ENCODE results near the gene NT5C1A.
A peak's percentile ranks its signal among the peaks of the same experiment; 100 is the strongest.

The NT5C1A gene

DNA sequence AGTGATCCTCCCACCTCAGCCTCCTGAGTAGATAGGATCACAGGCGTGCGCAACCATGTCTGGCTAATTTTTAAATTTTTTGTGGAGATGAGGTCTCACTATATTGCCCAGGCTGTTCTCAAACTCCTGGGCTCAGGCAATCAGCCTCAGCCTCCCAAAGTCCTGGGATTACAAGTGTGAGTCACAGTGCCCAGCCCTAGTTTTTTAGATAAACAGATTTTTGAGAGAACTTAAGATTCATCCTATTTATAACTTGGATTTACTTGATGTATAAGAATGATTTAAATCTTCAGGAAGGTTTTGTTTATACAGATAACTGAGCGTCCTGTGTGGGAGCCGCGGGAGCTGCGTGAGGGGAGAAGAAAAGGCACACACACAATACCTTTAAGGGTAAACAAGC, 58.7 kb downstream of the NT5C1A start:
- H3K9me3 ChIP-seq (ENCODE audit: insufficient read depth, low read length) = peaks cover 10% of the 10 kb centered on the region; the same call in 1 of the 2 replicates
- H3K4me1 ChIP-seq (ENCODE audit: insufficient read depth, insufficient read length) = peaks cover 5% of the 10 kb centered on the region
- no peak overlapping the region for H3K4me3 ChIP-seq (ENCODE audit: insufficient read length, low read depth)
- DNase-seq (ENCODE audit: low read depth, low spot score) = no peak
- H3K36me3 ChIP-seq (ENCODE audit: insufficient read depth, insufficient read length, low read length) = no peaks in the 10 kb centered on the region
- no peak for TF ChIP-seq SUZ12 (IDR thresholded peaks at IDR 0.05; ENCODE audit: extremely low read depth, insufficient read depth, insufficient read length)
- peaks cover 63% of the 10 kb centered on the region for H3K27me3 ChIP-seq (ENCODE audit: insufficient read depth, insufficient read length)
- no peak overlapping the region for H3K9ac ChIP-seq (ENCODE audit: insufficient read length, low read depth)

DNA sequence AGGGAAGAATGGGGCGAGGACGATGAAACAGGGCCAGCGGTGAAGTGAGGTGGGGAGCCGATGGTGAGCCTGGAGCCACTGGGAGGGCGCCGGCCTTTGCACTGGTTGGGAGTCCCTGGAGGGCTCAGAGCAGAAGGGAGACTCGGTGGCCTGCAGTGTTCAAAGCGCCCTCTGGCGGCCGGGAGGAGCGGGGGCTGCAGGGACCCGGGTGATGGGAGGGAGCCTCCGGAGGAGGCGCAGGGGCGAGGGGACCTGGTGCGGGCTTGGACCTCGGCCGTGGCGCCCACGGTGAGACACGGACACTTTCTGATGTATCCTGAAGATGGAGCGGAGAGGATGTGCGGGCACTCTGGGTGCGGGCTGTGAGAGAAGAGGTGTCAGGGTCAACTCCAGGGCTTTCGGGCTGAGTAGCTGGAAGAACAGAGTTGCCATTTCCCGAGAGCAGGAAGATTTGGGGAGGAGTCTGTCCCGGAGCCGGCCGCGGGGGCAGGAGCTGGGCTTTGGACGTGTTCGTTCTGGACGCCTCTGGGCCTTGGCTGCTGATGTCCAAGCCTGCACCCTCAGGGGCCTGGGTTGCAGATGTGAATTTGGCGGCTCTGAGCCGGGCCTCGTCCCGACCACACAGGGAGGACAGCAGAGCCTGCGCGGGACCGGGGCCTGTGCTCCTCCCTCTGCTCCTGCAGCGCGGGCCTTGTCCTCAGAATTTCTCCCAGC, 62.1 kb downstream of the NT5C1A start:
- Histone ChIP-seq H3K27me3 (ENCODE audit: insufficient read depth, insufficient read length) (peaks cover 58% of the 10 kb centered on the region), H3K9ac (ENCODE audit: insufficient read length, low read depth) (peak overlapping the region; percentile 77), H3K4me3 (ENCODE audit: insufficient read length, low read depth) (peak overlapping the region; percentile 56), H3K36me3 (ENCODE audit: insufficient read depth, insufficient read length, low read length) (no peaks in the 10 kb centered on the region), H3K4me1 (ENCODE audit: insufficient read depth, insufficient read length) (peaks cover 5% of the 10 kb centered on the region), H3K9me3 (ENCODE audit: insufficient read depth, low read length) (peaks cover 10% of the 10 kb centered on the region; the same call in 1 of the 2 replicates)
- DNase-seq (ENCODE audit: low read depth, low spot score) = peak; percentile 67
- TF ChIP-seq ZNF274 (IDR thresholded peaks at IDR 0.05; ENCODE audit: low read depth, low read length) (no peak), YY1 (IDR thresholded peaks at IDR 0.05; ENCODE audit: insufficient read depth, insufficient read length) (no peak), SUZ12 (IDR thresholded peaks at IDR 0.05; ENCODE audit: extremely low read depth, insufficient read depth, insufficient read length) (no peak)

All from NT2/D1 (cell line).